WTC11 (cell line): ENCODE results near the gene FAM13A.

Experiments used
- CTCF ChIP-seq: fragments of 200-600 bp; IDR thresholded peaks from 2 replicates; pipeline ENCODE4 v1.8.0; 2022; ENCODE audit warnings: antibody characterized with exemption
- E2F1 ChIP-seq: sonication (generic); formaldehyde crosslinking; IDR thresholded peaks from 2 replicates; pipeline ENCODE4 v1.8.0; 2022; ENCODE audit warnings: mild to moderate bottlenecking, missing genetic modification reagents
- NR2C2 ChIP-seq: sonication (generic); formaldehyde crosslinking; IDR thresholded peaks from 2 replicates; pipeline ENCODE4 v1.8.0; 2022; ENCODE audit warnings: mild to moderate bottlenecking, missing genetic modification reagents
- TF ChIP-seq, protein P1 (sequence below): sonication (generic); formaldehyde crosslinking; IDR thresholded peaks from 2 replicates; pipeline ENCODE4 v1.8.1; 2023; ENCODE audit warnings: mild to moderate bottlenecking, missing genetic modification reagents, moderate library complexity
- TF ChIP-seq, protein P2 (sequence below): sonication (generic); formaldehyde crosslinking; IDR thresholded peaks from 2 replicates; pipeline ENCODE4 v1.8.1; 2023; ENCODE audit warnings: mild to moderate bottlenecking, moderate library complexity, missing genetic modification reagents

- TF ChIP-seq CTCF (no peak), NR2C2 (CRISPR knock-in tag) (no peak), E2F1 (CRISPR knock-in tag) (no peak)
- TF ChIP-seq, protein P1, sequence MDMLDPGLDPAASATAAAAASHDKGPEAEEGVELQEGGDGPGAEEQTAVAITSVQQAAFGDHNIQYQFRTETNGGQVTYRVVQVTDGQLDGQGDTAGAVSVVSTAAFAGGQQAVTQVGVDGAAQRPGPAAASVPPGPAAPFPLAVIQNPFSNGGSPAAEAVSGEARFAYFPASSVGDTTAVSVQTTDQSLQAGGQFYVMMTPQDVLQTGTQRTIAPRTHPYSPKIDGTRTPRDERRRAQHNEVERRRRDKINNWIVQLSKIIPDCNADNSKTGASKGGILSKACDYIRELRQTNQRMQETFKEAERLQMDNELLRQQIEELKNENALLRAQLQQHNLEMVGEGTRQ (CRISPR knock-in tag), result no peak
- TF ChIP-seq, protein P2, sequence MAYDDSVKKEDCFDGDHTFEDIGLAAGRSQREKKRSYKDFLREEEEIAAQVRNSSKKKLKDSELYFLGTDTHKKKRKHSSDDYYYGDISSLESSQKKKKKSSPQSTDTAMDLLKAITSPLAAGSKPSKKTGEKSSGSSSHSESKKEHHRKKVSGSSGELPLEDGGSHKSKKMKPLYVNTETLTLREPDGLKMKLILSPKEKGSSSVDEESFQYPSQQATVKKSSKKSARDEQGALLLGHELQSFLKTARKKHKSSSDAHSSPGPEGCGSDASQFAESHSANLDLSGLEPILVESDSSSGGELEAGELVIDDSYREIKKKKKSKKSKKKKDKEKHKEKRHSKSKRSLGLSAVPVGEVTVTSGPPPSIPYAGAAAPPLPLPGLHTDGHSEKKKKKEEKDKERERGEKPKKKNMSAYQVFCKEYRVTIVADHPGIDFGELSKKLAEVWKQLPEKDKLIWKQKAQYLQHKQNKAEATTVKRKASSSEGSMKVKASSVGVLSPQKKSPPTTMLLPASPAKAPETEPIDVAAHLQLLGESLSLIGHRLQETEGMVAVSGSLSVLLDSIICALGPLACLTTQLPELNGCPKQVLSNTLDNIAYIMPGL (CRISPR knock-in tag), result no peak
These were observed 263.5 kb downstream of the FAM13A start for GRCh38 chr4:88793475-88793874.
